Endothelial cell (in vitro differentiated cells): ENCODE results near the gene TAS2R42. TPM values are rescaled to one million over a fixed set of nuclear protein-coding genes. Genes with fewer than 3 reads are reported as not detected.

Source experiments
- DNase-seq: peaks from one replicate; pipeline ENCODE4 v3.0.0; 2021; ENCODE audit warnings: low spot score
- H3K27ac Mint-ChIP-seq: one replicate; pipeline ENCODE4 v1.8.0; 2021; ENCODE audit warnings: mixed read lengths, inconsistent platforms; ENCODE audit not compliant: unreplicated experiment
- H3K27me3 Mint-ChIP-seq: one replicate; pipeline ENCODE4 v1.8.0; 2021; ENCODE audit warnings: mild to moderate bottlenecking, moderate library complexity, mixed read lengths, inconsistent platforms; ENCODE audit not compliant: unreplicated experiment
- H3K36me3 Mint-ChIP-seq: one replicate; pipeline ENCODE4 v1.8.0; 2021; ENCODE audit warnings: mild to moderate bottlenecking, low read depth, mixed read lengths, inconsistent platforms; ENCODE audit not compliant: unreplicated experiment
- H3K4me1 Mint-ChIP-seq: one replicate; pipeline ENCODE4 v1.8.0; 2021; ENCODE audit warnings: mild to moderate bottlenecking, mixed read lengths, inconsistent platforms; ENCODE audit not compliant: unreplicated experiment
- H3K4me3 Mint-ChIP-seq: one replicate; pipeline ENCODE4 v1.8.0; 2021; ENCODE audit warnings: mild to moderate bottlenecking, mixed read lengths, inconsistent platforms; ENCODE audit not compliant: unreplicated experiment
- H3K9me3 Mint-ChIP-seq: one replicate; pipeline ENCODE4 v1.8.0; 2021; ENCODE audit warnings: mixed read lengths, inconsistent platforms; ENCODE audit not compliant: unreplicated experiment
- total RNA-seq: library from RNA; stranded (reverse); fragmentation: NEBNext Ultra II Directional; extraction: Animal tissue kit (Norgen Biotek cat#: 25700); gene quantifications from one replicate; pipeline ENCODE4 v1.2.1, GENCODE V29; 2021; ENCODE audit not compliant: unreplicated experiment
- TF ChIP-seq, protein P1 (sequence below): fragments of 200-600 bp; sonication (generic); IDR thresholded peaks from one replicate; pipeline ENCODE4 v1.5.0; 2021; ENCODE audit warnings: antibody characterized with exemption; ENCODE audit not compliant: unreplicated experiment

TAS2R42 gene
- total RNA-seq, 1 donor from 2014 or later, result not detected

DNA sequence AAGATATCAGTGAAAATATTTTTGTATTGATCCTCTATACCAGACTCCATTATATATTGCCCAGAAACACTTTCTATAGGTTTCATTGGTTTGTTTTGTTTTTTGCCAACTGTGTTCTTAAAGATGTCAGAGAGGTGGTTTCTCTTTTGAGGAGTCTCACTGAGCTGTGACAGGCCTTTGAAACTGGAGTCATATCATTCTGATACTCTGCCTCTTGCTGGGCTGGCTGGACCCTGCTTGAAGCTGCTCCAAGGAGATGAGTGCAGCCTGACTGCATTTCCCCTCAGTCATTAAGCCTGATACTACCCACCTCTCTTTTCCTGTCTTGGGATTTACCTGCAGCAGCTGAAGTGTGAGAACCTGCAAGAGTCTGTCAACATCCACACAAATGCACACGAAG, 35.9 kb downstream of the TAS2R42 start:
- H3K9me3 Mint-ChIP-seq, result no peaks in the 10 kb centered on the region
- H3K36me3 Mint-ChIP-seq, result peaks cover 14% of the 10 kb centered on the region
- peaks cover 3% of the 10 kb centered on the region for H3K27me3 Mint-ChIP-seq
- TF ChIP-seq, protein P1, sequence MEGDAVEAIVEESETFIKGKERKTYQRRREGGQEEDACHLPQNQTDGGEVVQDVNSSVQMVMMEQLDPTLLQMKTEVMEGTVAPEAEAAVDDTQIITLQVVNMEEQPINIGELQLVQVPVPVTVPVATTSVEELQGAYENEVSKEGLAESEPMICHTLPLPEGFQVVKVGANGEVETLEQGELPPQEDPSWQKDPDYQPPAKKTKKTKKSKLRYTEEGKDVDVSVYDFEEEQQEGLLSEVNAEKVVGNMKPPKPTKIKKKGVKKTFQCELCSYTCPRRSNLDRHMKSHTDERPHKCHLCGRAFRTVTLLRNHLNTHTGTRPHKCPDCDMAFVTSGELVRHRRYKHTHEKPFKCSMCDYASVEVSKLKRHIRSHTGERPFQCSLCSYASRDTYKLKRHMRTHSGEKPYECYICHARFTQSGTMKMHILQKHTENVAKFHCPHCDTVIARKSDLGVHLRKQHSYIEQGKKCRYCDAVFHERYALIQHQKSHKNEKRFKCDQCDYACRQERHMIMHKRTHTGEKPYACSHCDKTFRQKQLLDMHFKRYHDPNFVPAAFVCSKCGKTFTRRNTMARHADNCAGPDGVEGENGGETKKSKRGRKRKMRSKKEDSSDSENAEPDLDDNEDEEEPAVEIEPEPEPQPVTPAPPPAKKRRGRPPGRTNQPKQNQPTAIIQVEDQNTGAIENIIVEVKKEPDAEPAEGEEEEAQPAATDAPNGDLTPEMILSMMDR, result no peak
- no peak overlapping the region for H3K4me3 Mint-ChIP-seq
- no peak overlapping the region for H3K27ac Mint-ChIP-seq
- H3K4me1 Mint-ChIP-seq, result no peaks in the 10 kb centered on the region
- DNase-seq, result no peak

DNA sequence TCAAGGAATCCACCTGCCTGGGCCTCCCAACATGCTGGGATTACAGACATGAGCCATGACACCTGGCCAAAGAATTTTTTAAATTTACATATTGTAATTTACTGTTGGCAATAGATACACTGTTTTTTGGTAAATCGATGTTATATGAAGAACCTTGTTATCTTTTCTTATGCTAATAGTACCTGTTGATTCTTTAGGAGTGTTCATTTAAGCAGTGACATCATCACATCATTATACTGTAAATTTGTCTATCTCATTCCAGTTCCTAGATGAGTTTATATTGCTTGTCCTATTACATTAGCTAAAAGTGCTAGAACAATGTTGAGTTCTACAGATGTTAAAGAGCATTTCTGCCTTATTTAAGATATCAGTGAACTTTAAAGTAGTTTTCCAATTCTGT, 39.3 kb downstream of the TAS2R42 start:
- no peak overlapping the region for H3K4me3 Mint-ChIP-seq
- DNase-seq, result no peak
- TF ChIP-seq, protein P1, result no peak
- H3K27me3 Mint-ChIP-seq, result peaks cover 4% of the 10 kb centered on the region
- no peaks in the 10 kb centered on the region for H3K4me1 Mint-ChIP-seq
- no peaks in the 10 kb centered on the region for H3K9me3 Mint-ChIP-seq
- H3K27ac Mint-ChIP-seq, result no peak overlapping the region
- peaks cover 18% of the 10 kb centered on the region for H3K36me3 Mint-ChIP-seq

DNA sequence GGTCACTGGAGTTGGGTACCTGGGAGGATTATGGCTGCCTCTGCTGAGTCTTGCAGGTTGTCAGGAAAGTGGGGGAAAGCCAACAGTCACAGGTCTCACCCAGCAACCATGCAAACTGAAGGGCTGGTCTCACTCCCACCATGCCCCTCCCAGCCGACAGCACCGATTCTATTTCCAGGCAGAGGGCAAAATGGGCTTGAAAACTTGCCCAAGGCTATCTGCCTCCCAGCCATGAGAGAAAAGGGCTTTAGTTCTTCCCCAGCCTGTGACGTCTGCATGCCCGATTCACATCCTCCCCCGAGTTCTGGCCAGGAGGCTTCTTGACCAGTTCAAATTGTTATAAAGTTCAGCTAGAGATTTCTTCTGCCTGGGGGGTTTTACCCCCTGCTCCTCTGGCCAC, 42.4 kb downstream of the TAS2R42 start:
- Mint-ChIP-seq H3K9me3 (no peaks in the 10 kb centered on the region), H3K36me3 (peaks cover 10% of the 10 kb centered on the region), H3K27me3 (peaks cover 3% of the 10 kb centered on the region), H3K27ac (no peak overlapping the region), H3K4me1 (no peaks in the 10 kb centered on the region), H3K4me3 (no peak overlapping the region)
- no peak for DNase-seq
- TF ChIP-seq, protein P1, result no peak

DNA sequence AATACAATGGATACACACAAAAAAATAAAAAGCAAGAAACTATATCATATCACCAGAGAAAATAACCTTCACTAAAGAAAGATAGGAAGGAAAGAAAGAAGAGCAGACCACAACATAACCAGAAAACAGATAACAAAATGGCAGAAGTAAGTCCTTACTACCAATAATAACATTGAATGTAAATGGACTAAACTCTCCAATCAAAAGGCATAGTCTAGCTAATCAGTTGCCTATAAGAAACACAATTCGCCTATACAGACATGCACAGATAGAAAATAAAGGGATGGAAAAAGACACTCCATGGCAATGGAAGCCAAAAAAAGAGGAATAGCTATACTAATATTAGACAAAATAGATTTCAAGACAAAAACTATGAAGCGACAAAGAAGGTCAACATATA, 43.4 kb downstream of the TAS2R42 start:
- DNase-seq, result no peak
- no peaks in the 10 kb centered on the region for H3K4me1 Mint-ChIP-seq
- TF ChIP-seq, protein P1, result no peak
- H3K27ac Mint-ChIP-seq, result no peak overlapping the region
- H3K27me3 Mint-ChIP-seq, result peaks cover 3% of the 10 kb centered on the region
- no peaks in the 10 kb centered on the region for H3K9me3 Mint-ChIP-seq
- no peak overlapping the region for H3K4me3 Mint-ChIP-seq
- peaks cover 10% of the 10 kb centered on the region for H3K36me3 Mint-ChIP-seq

DNA sequence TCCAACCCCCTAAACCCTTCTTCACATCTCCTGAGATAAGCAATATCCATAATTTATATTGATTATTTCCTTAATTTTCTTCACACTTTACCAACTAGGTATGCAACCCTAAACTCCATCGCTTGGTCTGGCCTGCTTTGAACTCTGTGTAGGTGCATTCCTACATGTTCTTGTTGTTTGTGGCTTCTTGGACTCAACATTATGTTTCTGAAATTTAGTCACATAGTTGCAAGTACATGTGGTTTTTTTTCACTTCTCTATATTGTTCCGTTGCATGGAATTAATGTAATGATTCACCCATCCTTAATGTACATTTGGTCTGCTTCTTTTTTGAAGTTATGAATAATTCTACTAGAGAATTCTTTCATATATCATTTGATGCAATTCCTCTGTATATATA, 50.7 kb downstream of the TAS2R42 start:
- Mint-ChIP-seq H3K36me3 (peaks cover 2% of the 10 kb centered on the region), H3K9me3 (no peaks in the 10 kb centered on the region), H3K27ac (no peak overlapping the region), H3K4me3 (no peak overlapping the region), H3K27me3 (no peaks in the 10 kb centered on the region), H3K4me1 (no peaks in the 10 kb centered on the region)
- TF ChIP-seq, protein P1, result no peak
- no peak for DNase-seq

Other genes starting within 250 kb of the TAS2R42 start
- gene TAS2R14, start 247.7 kb downstream of the TAS2R42 start, total RNA-seq, result 2.0 TPM
- gene TAS2R50, start 200.0 kb downstream of the TAS2R42 start, total RNA-seq, result 1.2 TPM
- 1.7 TPM for gene TAS2R20, start 188.6 kb downstream of the TAS2R42 start, total RNA-seq
- 3.4 TPM for gene TAS2R19, start 164.3 kb downstream of the TAS2R42 start, total RNA-seq
- 3.1 TPM for gene TAS2R31, start 155.5 kb downstream of the TAS2R42 start, total RNA-seq
- gene TAS2R46, start 124.6 kb downstream of the TAS2R42 start, total RNA-seq, result 0.82 TPM
- 0.62 TPM for gene TAS2R43, start 94.6 kb downstream of the TAS2R42 start, total RNA-seq
- gene TAS2R30, start 52.3 kb downstream of the TAS2R42 start, total RNA-seq, result 1.7 TPM
- gene SMIM10L1, start 15.7 kb downstream of the TAS2R42 start, total RNA-seq, result 15.9 TPM
- not detected for gene PRB3, start 82.8 kb upstream of the TAS2R42 start, total RNA-seq
- gene PRB4, start 123.5 kb upstream of the TAS2R42 start, total RNA-seq, result not detected
- gene PRB2, start 208.6 kb upstream of the TAS2R42 start, total RNA-seq, result not detected